ENCODE results near the gene TRIM46. TPM values are rescaled to one million over a fixed set of nuclear protein-coding genes. Genes with fewer than 3 reads are reported as not detected.
A peak's percentile ranks its signal among the peaks of the same experiment; 100 is the strongest.

TRIM46 gene
- total and polyA plus RNA-seq, 9 of the 15 experiments (the other 6 are each of a cell fraction or from before 2014, with no cell fraction given), result 0.05 to 0.60 (median 0.16) TPM; not detected in 3

DNA sequence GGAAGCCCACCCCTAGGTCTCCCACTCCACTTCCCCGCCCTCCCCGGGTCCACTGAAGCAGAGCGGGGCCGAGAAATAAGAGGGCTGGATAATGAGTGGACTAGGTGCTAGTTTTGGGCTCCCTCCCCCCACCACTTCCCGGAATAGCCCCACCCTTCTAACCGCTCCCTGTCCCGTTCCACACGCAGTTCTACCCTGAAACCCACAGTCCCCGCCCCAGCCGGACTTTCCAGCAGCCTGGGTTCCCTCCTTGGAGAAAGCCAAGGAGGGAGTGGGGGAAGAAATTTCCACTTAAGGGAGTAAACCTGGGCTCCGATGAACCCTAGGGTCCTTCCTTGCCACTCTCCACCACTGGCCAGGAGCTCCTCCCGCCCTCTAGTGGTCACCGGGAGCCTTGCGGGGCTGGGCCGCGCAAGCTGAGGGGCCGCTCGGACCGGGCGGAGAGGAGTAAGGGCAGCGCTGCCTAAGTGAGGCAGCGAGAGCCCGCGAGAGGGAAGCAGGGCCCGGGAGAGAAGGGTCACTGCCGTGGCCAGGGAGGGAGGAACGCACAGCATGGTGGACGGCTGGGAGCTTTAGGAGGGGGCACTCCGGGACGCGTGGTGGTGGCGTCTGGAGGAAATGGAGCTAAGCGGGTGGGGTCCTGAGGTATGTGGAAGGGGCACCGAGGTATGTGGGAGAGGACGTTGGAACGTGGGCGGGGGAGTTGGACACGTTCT, 19.8 kb downstream of the TRIM46 start (continued):
- TF ChIP-seq, protein P1, sequence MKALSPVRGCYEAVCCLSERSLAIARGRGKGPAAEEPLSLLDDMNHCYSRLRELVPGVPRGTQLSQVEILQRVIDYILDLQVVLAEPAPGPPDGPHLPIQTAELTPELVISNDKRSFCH (CRISPR knock-in tag; IDR thresholded peaks at IDR 0.05), result no peak
- TF ChIP-seq, protein P1 (tag; IDR thresholded peaks at IDR 0.05), result no peak
- TF ChIP-seq XRCC3 (IDR thresholded peaks at IDR 0.05), result no peak
- no peak for TF ChIP-seq PHTF2 (CRISPR knock-in tag; IDR thresholded peaks at IDR 0.05)
- TF ChIP-seq ATF7 (IDR thresholded peaks at IDR 0.05), result peak; percentile 56; the same call in 1 of the 2 replicates
- no peak for TF ChIP-seq RBBP5 (IDR thresholded peaks at IDR 0.05; ENCODE audit: borderline replicate concordance, insufficient read depth, low read length, poor library complexity, severe bottlenecking)
- 0 out of 2 replicates have a peak, but pooled peaks have one; percentile 14 for TF ChIP-seq ZNF830 (CRISPR knock-in tag; IDR thresholded peaks at IDR 0.05)
- TF ChIP-seq TCF15 (CRISPR knock-in tag; IDR thresholded peaks at IDR 0.05), result no peak
- peak; percentile 77 for TF ChIP-seq ZNF592 (IDR thresholded peaks at IDR 0.05)
- TF ChIP-seq ZBTB40 (IDR thresholded peaks at IDR 0.05), result peak; percentile 54
- no peak for TF ChIP-seq ZBTB40 (CRISPR knock-in tag; IDR thresholded peaks at IDR 0.05)
- TF ChIP-seq MLX (CRISPR knock-in tag; conservative IDR thresholded peaks at IDR 0.05), result no peak
